GM18498 (cell line): ENCODE measurements around the gene ANKRD10.

ENCODE experiments used
- ATAC-seq: cut with Tn5 transposase; IDR thresholded peaks from one replicate; pipeline ENCODE4 v1.9.1; 2021; ENCODE audit warnings: mild to moderate bottlenecking, moderate library complexity; ENCODE audit not compliant: unreplicated experiment

ANKRD10 gene

GRCh38 chr13:110835721-110836604, 78.9 kb downstream of the ANKRD10 start:
- ATAC-seq: no peak

- ATAC-seq: no peak
These were observed 80.3 kb downstream of the ANKRD10 start for GRCh38 chr13:110834572-110834971.

GRCh38 chr13:110832531-110832930, 82.3 kb downstream of the ANKRD10 start:
- no peak for ATAC-seq

GRCh38 chr13:110832205-110832479, 82.7 kb downstream of the ANKRD10 start:
- ATAC-seq: no peak

GRCh38 chr13:110831437-110832204, 83.2 kb downstream of the ANKRD10 start:
- no peak for ATAC-seq

GRCh38 chr13:110830800-110831371, 84.0 kb downstream of the ANKRD10 start:
- no peak for ATAC-seq

- no peak for ATAC-seq
These were observed 84.5 kb downstream of the ANKRD10 start for GRCh38 chr13:110830331-110830730.

- no peak for ATAC-seq
These were observed 85.4 kb downstream of the ANKRD10 start for GRCh38 chr13:110829486-110829885.

- ATAC-seq: no peak
These were observed 86.2 kb downstream of the ANKRD10 start for GRCh38 chr13:110828705-110829104.
